ENCODE results near the gene TAS1R2.
"Not testable (repeated sequence)": the region's sequence is repeated elsewhere in the genome, so short reads cannot be mapped to it uniquely, and the experiment has no call there.

TAS1R2 gene

GRCh38 chr1:18895317-18895716, 35.9 kb upstream of the TAS1R2 start:
- H3K4me3 ChIP-seq (ENCODE audit: low read depth, low read length): no peak overlapping the region
- H3K4me1 ChIP-seq: no peaks in the 10 kb centered on the region
- H3K27me3 ChIP-seq: no peaks in the 10 kb centered on the region
- no peaks in the 10 kb centered on the region for H3K9me3 ChIP-seq
- no peaks in the 10 kb centered on the region for H3K36me3 ChIP-seq
- DNase-seq: no peak
- TF ChIP-seq CTCF (IDR thresholded peaks at IDR 0.05; ENCODE audit: low read depth, low read length): no peak

- no peak for TF ChIP-seq CTCF (IDR thresholded peaks at IDR 0.05; ENCODE audit: low read depth, low read length)
- no peaks in the 10 kb centered on the region for H3K9me3 ChIP-seq
- H3K27me3 ChIP-seq: no peaks in the 10 kb centered on the region
- no peak for DNase-seq
- no peaks in the 10 kb centered on the region for H3K36me3 ChIP-seq
- no peak overlapping the region for H3K4me3 ChIP-seq (ENCODE audit: low read depth, low read length)
- H3K4me1 ChIP-seq: no peaks in the 10 kb centered on the region
Observed at GRCh38 chr1:18893120-18893519, 33.7 kb upstream of the TAS1R2 start.

- H3K27me3 ChIP-seq; H3K4me3 ChIP-seq (ENCODE audit: low read depth, low read length); H3K4me1 ChIP-seq; H3K36me3 ChIP-seq; H3K9me3 ChIP-seq; DNase-seq: not testable (repeated sequence)
Observed at GRCh38 chr1:18891858-18892257, 32.4 kb upstream of the TAS1R2 start.

- no peak for DNase-seq
- TF ChIP-seq CTCF (IDR thresholded peaks at IDR 0.05; ENCODE audit: low read depth, low read length): no peak
- H3K4me3 ChIP-seq (ENCODE audit: low read depth, low read length): no peak overlapping the region
- no peaks in the 10 kb centered on the region for H3K9me3 ChIP-seq
- no peaks in the 10 kb centered on the region for H3K27me3 ChIP-seq
- no peaks in the 10 kb centered on the region for H3K4me1 ChIP-seq
- H3K36me3 ChIP-seq: no peaks in the 10 kb centered on the region
Observed at GRCh38 chr1:18891426-18891780, 31.9 kb upstream of the TAS1R2 start.

GRCh38 chr1:18890706-18891425, 31.4 kb upstream of the TAS1R2 start:
- Histone ChIP-seq H3K36me3 (no peaks in the 10 kb centered on the region), H3K4me3 (ENCODE audit: low read depth, low read length) (no peak overlapping the region), H3K27me3 (no peaks in the 10 kb centered on the region), H3K4me1 (no peaks in the 10 kb centered on the region), H3K9me3 (no peaks in the 10 kb centered on the region)
- no peak for DNase-seq
- TF ChIP-seq CTCF (IDR thresholded peaks at IDR 0.05; ENCODE audit: low read depth, low read length): no peak

- DNase-seq: no peak
- Histone ChIP-seq H3K27me3 (no peaks in the 10 kb centered on the region), H3K9me3 (no peaks in the 10 kb centered on the region), H3K4me1 (no peaks in the 10 kb centered on the region), H3K36me3 (no peaks in the 10 kb centered on the region), H3K4me3 (ENCODE audit: low read depth, low read length) (no peak overlapping the region)
- no peak for TF ChIP-seq CTCF (IDR thresholded peaks at IDR 0.05; ENCODE audit: low read depth, low read length)
Observed at GRCh38 chr1:18886003-18886335, 26.5 kb upstream of the TAS1R2 start.

All from BE2C (cell line).